HepG2 (cell line): ENCODE results near the gene ITGA7.

ENCODE experiments used
- EP300 ChIP-seq, 3 experiments: sonication (generic) in 1 of 3; formaldehyde crosslinking in 1 of 3; IDR thresholded peaks; 2 replicates each; pipeline versions ENCODE4 v1.5.1 to v1.6.1; 2011 to 2020; ENCODE audit warnings: low read depth in 2 of 3, low read length in 2 of 3, borderline replicate concordance in 1 of 3, improper control_type of control experiment in 1 of 3, mild to moderate bottlenecking in 1 of 3, missing genetic modification reagents in 1 of 3, moderate library complexity in 1 of 3
- HOXA5 ChIP-seq: sonication (generic); formaldehyde crosslinking; IDR thresholded peaks from 2 replicates; pipeline ENCODE4 v1.4.0; 2020; ENCODE audit warnings: missing genetic modification reagents
- TF ChIP-seq, protein P1 (sequence below): sonication (generic); formaldehyde crosslinking; IDR thresholded peaks from 2 replicates; pipeline ENCODE4 v1.5.0; 2020; ENCODE audit warnings: missing genetic modification reagents

GRCh38 chr12:55676707-55677106 lies 31.0 kb downstream of the ITGA7 start:
- TF ChIP-seq, protein P1, sequence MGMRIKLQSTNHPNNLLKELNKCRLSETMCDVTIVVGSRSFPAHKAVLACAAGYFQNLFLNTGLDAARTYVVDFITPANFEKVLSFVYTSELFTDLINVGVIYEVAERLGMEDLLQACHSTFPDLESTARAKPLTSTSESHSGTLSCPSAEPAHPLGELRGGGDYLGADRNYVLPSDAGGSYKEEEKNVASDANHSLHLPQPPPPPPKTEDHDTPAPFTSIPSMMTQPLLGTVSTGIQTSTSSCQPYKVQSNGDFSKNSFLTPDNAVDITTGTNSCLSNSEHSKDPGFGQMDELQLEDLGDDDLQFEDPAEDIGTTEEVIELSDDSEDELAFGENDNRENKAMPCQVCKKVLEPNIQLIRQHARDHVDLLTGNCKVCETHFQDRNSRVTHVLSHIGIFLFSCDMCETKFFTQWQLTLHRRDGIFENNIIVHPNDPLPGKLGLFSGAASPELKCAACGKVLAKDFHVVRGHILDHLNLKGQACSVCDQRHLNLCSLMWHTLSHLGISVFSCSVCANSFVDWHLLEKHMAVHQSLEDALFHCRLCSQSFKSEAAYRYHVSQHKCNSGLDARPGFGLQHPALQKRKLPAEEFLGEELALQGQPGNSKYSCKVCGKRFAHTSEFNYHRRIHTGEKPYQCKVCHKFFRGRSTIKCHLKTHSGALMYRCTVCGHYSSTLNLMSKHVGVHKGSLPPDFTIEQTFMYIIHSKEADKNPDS = no peak
- no peak for TF ChIP-seq EP300 (IDR thresholded peaks at IDR 0.05; ENCODE audit: low read depth in 2 of 2, low read length in 2 of 2)
- TF ChIP-seq EP300 (CRISPR knock-in tag; IDR thresholded peaks at IDR 0.05; ENCODE audit: borderline replicate concordance) = no peak
- TF ChIP-seq HOXA5 (CRISPR knock-in tag) = no peak
